Measurements from ENCODE around the gene SEC14L5.
"Not testable (repeated sequence)": the region's sequence is repeated elsewhere in the genome, so short reads cannot be mapped to it uniquely, and the experiment has no call there.

Gene SEC14L5

GRCh38 chr16:4957720-4958509 is at the start of gene SEC14L5:
Gene SEC14L5 (plus strand): TSS chr16:4958330. CDS start chr16:4959324, 994 bp downstream.
- peak; percentile 100 for DNase-seq

GRCh38 chr16:4908854-4909401 is 49.2 kb upstream of the SEC14L5 start:
- DNase-seq, result no peak

- no peak for DNase-seq
Observed at GRCh38 chr16:4909825-4910224, 48.3 kb upstream of the SEC14L5 start.

- DNase-seq, result no peak
Observed at GRCh38 chr16:4910828-4911227, 47.3 kb upstream of the SEC14L5 start.

GRCh38 chr16:4911970-4912386 is 46.2 kb upstream of the SEC14L5 start:
- no peak for DNase-seq

- DNase-seq, result no peak
Observed at GRCh38 chr16:4913130-4913773, 44.9 kb upstream of the SEC14L5 start.

- no peak for DNase-seq
Observed at GRCh38 chr16:4913774-4914525, 44.2 kb upstream of the SEC14L5 start.

GRCh38 chr16:4914528-4915225 is 43.5 kb upstream of the SEC14L5 start:
- DNase-seq, result no peak

GRCh38 chr16:4915226-4915761 is 42.8 kb upstream of the SEC14L5 start:
- DNase-seq, result no peak

- no peak for DNase-seq
Observed at GRCh38 chr16:4917117-4917516, 41.0 kb upstream of the SEC14L5 start.

- no peak for DNase-seq
Observed at GRCh38 chr16:4918781-4919251, 39.3 kb upstream of the SEC14L5 start.

- no peak for DNase-seq
Observed at GRCh38 chr16:4920826-4921225, 37.3 kb upstream of the SEC14L5 start.

GRCh38 chr16:4922721-4923342 is 35.3 kb upstream of the SEC14L5 start:
- DNase-seq, result no peak

- no peak for DNase-seq
Observed at GRCh38 chr16:4923853-4924252, 34.3 kb upstream of the SEC14L5 start.

- DNase-seq, result no peak
Observed at GRCh38 chr16:4924593-4925292, 33.4 kb upstream of the SEC14L5 start.

- DNase-seq, result no peak
Observed at GRCh38 chr16:4925293-4925607, 32.9 kb upstream of the SEC14L5 start.

- no peak for DNase-seq
Observed at GRCh38 chr16:4925791-4926190, 32.3 kb upstream of the SEC14L5 start.

- no peak for DNase-seq
Observed at GRCh38 chr16:4926928-4927327, 31.2 kb upstream of the SEC14L5 start.

- no peak for DNase-seq
Observed at GRCh38 chr16:4927661-4928060, 30.5 kb upstream of the SEC14L5 start.

GRCh38 chr16:4928227-4928626 is 29.9 kb upstream of the SEC14L5 start:
- DNase-seq, result peak; percentile 39

- not testable (repeated sequence) for DNase-seq
Observed at GRCh38 chr16:4929619-4930018, 28.5 kb upstream of the SEC14L5 start.
